Activated B cell treated with CpG ODN at 0.5 μM for 24 hours (primary cell): ENCODE data around the gene PYGB. TPM values are rescaled to one million over a fixed set of nuclear protein-coding genes. Genes with fewer than 3 reads are reported as not detected.

Experiments
- ATAC-seq: fragments of 200-7000 bp; cut with Tn5 transposase; one replicate; pipeline ENCODE4 v1.10.0; 2021; ENCODE audit warnings: low read depth, mild to moderate bottlenecking, moderate library complexity
- CTCF ChIA-PET: fragments of 350-600 bp; sonication (Branson Sonifier 250); formaldehyde crosslinking; loops from one replicate; lab custom pipeline; 2021; ENCODE audit warnings: antibody characterized with exemption; lab: Charles Lee
- POLR2A ChIA-PET: fragments of 350-600 bp; sonication (Branson Sonifier 250); formaldehyde crosslinking; loops from one replicate; lab custom pipeline; 2021; ENCODE audit warnings: antibody characterized with exemption; lab: Charles Lee
- DNase-seq: peaks from one replicate; pipeline ENCODE4 v3.0.0; 2022
- H3K27ac Mint-ChIP-seq: one replicate; pipeline ENCODE4 v1.8.0; 2020; ENCODE audit warnings: mixed read lengths
- H3K27me3 Mint-ChIP-seq: one replicate; pipeline ENCODE4 v1.8.0; 2021; ENCODE audit warnings: mixed read lengths
- H3K36me3 Mint-ChIP-seq: one replicate; pipeline ENCODE4 v1.8.0; 2021; ENCODE audit warnings: low read depth, mixed read lengths
- H3K4me1 Mint-ChIP-seq: one replicate; pipeline ENCODE4 v1.8.0; 2021; ENCODE audit warnings: mixed read lengths
- H3K4me3 Mint-ChIP-seq: one replicate; pipeline ENCODE4 v1.8.0; 2020; ENCODE audit warnings: mild to moderate bottlenecking, mixed read lengths
- H3K9me3 Mint-ChIP-seq: one replicate; pipeline ENCODE4 v1.8.0; 2020; ENCODE audit warnings: mixed read lengths
- intact Hi-C: fragments of 100-400 bp; cut with micrococcal nuclease; formaldehyde crosslinking; loops from one replicate; pipeline ENCODE4 v1.15.1; 2024
- total RNA-seq: library from RNA; stranded (reverse); gene quantifications from 2 replicates; pipeline ENCODE4 v1.2.3, GENCODE V29; 2022
- TF ChIP-seq, protein P1 (sequence below): fragments of 200-600 bp; IDR thresholded peaks from one replicate; pipeline ENCODE4 v1.8.0; 2022; ENCODE audit warnings: antibody characterized with exemption, mild to moderate bottlenecking

PYGB gene
- total RNA-seq, 1 donor from 2014 or later: 23.5 TPM

DNA sequence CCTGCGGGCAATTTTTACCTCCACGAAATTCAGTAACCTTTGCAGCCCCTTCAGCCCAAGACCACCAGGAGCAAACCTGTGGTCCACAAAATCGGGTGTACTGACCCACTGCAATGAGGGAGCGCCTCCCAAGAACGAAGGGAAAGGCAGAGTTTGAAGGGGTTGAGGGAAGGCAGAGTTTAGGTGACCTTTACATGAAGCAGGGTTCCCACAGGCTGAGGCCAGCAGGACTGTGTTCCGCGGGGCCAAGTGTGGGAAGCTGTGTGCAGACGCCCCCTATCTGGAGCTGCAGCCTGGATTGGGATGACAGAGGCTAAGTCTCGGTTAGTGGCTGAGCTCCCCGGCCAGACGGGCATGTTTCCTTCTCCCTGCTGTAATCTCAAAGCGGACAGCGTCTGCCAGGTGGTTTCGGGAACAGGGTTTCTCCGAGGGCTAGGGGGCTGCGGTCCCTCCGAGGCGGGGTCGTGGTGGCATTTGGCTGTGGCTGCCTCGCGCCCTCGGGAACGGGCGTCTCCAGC, 826 bp upstream of the PYGB start:
- H3K4me1 Mint-ChIP-seq: peaks cover 25% of the 10 kb centered on the region
- ChIA-PET POLR2A (interaction anchor here (0.6 to 3.7 kb wide), 8 partner anchors 26 to 194 kb away, joined by 3 to 19 read pairs (median 6); partner anchors contain the start of genes ABHD12, ACSS1 and ENTPD6), CTCF (interaction anchor here (1.8 to 2.2 kb wide), 2 partner anchors 51 to 152 kb away, joined by 7 to 9 read pairs; partner anchors contain the start of gene ENTPD6)
- H3K27ac Mint-ChIP-seq: peak overlapping the region; percentile 53
- H3K9me3 Mint-ChIP-seq: no peaks in the 10 kb centered on the region
- H3K4me3 Mint-ChIP-seq: peak overlapping the region; percentile 94
- intact Hi-C loops: loop anchor here (1.0 to 5.0 kb wide), 6 partner anchors 16 to 1895 kb away; partner anchors contain the start of genes ACSS1, APMAP, ENTPD6 and NXT1
- peaks cover 21% of the 10 kb centered on the region for H3K27me3 Mint-ChIP-seq
- ATAC-seq (no peak), DNase-seq (no peak)
- TF ChIP-seq, protein P1, sequence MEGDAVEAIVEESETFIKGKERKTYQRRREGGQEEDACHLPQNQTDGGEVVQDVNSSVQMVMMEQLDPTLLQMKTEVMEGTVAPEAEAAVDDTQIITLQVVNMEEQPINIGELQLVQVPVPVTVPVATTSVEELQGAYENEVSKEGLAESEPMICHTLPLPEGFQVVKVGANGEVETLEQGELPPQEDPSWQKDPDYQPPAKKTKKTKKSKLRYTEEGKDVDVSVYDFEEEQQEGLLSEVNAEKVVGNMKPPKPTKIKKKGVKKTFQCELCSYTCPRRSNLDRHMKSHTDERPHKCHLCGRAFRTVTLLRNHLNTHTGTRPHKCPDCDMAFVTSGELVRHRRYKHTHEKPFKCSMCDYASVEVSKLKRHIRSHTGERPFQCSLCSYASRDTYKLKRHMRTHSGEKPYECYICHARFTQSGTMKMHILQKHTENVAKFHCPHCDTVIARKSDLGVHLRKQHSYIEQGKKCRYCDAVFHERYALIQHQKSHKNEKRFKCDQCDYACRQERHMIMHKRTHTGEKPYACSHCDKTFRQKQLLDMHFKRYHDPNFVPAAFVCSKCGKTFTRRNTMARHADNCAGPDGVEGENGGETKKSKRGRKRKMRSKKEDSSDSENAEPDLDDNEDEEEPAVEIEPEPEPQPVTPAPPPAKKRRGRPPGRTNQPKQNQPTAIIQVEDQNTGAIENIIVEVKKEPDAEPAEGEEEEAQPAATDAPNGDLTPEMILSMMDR: no peak
- peaks cover 3% of the 10 kb centered on the region for H3K36me3 Mint-ChIP-seq

DNA sequence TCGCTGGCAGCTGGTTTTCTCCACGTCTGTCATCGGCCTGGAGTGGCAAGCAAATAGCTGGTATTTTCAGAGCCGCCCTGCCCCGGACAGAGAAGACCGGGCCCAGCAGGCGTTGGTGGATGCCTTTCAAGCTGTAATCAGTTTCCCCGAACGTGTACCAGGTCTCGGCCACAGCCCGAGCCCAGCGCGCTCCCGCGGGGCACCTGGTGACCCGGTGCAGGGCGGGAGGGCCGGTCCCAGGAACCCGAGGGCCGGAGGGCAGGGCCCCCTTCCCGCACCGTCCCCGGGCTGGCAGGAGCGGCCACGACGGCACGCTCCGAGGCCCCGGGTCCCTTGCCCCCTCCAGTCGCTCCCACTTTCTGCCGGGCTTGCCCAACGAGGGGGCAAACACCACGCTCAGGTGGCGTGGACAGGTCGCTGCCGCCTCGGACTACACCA, 348 bp upstream of the PYGB start:
- peak; percentile 31 for ATAC-seq
- peaks cover 25% of the 10 kb centered on the region for H3K4me1 Mint-ChIP-seq
- POLR2A ChIA-PET: interaction anchor here (0.6 to 3.7 kb wide), 11 partner anchors 26 to 1898 kb away, joined by 3 to 19 read pairs (median 5); partner anchors contain the start of genes ABHD12, ACSS1 and ENTPD6
- peaks cover 3% of the 10 kb centered on the region for H3K36me3 Mint-ChIP-seq
- peak overlapping the region; percentile 53 for H3K27ac Mint-ChIP-seq
- H3K27me3 Mint-ChIP-seq: peaks cover 17% of the 10 kb centered on the region
- TF ChIP-seq, protein P1: no peak
- CTCF ChIA-PET: interaction anchor here (0.9 to 2.2 kb wide), 3 partner anchors 43 to 152 kb away, joined by 3 to 9 read pairs (median 7); partner anchors contain the start of gene ENTPD6
- H3K9me3 Mint-ChIP-seq: no peaks in the 10 kb centered on the region
- DNase-seq: no peak
- intact Hi-C loops: loop anchor here (1.0 to 5.0 kb wide), 6 partner anchors 17 to 1895 kb away; partner anchors contain the start of genes ACSS1, APMAP, ENTPD6 and NXT1
- H3K4me3 Mint-ChIP-seq: peak overlapping the region; percentile 94

DNA sequence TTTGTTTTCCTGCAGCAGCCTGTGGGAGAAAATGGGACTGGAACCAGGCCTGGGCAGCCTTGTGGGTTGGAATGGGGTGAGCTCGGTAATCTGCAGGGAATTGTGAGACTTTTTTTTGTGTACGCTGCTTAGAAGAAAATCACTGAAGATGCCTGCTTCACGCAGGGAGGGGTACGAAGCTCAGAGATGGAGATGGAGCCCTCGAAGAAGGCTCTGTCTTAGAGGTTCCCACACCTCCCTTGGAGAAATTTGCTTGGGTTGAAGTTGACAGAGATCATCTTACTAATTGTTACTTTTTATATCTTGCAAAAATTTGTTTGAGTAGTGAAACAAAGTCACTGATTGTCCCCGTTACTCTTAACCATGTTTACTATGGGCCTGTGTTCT, 894 bp downstream of the PYGB start:
- Mint-ChIP-seq H3K27me3 (peaks cover 4% of the 10 kb centered on the region), H3K4me3 (peak overlapping the region; percentile 86), H3K27ac (no peak overlapping the region), H3K4me1 (peaks cover 25% of the 10 kb centered on the region), H3K36me3 (peaks cover 5% of the 10 kb centered on the region), H3K9me3 (no peaks in the 10 kb centered on the region)
- TF ChIP-seq, protein P1: no peak
- CTCF ChIA-PET: no interaction called here
- POLR2A ChIA-PET: interaction anchor here (1.8 to 3.7 kb wide), 3 partner anchors 45 to 70 kb away, joined by 6 to 19 read pairs (median 6); partner anchors contain the start of gene ENTPD6
- DNase-seq (no peak), ATAC-seq (no peak)
- intact Hi-C loops: loop anchor here (1.0 to 5.0 kb wide), 5 partner anchors 40 to 1896 kb away; partner anchors contain the start of genes ABHD12, NANP and NXT1

DNA sequence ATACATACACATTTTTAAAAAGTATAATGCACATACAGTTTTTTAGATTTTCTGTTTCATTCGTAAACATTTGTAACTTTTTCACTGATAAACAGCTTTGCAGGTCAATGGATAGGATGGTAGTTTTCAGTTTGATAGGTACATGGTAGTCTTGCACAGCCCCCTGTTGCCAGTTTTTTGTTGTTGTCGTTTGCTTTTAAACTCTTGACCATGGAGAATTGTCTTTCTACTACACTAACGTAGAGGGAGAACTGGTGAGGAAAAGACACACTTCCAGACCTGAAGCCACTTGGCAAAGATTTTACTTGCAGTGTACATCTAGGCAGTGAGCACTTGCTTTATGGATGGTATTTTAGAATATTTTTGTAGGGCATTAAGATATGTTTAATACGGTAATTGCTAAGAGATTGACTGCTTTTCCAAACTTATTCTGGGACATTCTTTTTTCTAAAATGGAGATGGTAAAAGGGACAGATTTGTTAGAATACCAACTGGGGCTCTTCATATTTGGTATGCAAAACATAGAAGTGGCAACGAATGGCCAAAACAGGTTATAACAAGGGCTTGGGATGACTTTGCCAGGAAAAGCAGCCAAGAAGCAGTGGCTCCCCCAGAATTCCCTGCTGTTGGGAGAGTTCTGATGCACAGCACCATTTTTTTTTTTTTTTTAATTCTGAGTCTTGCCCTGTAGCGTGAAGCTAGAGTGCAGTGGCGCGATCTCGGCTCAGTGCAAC, 1.5 kb downstream of the PYGB start:
- Mint-ChIP-seq H3K36me3 (peaks cover 5% of the 10 kb centered on the region), H3K27ac (no peak overlapping the region), H3K27me3 (peaks cover 3% of the 10 kb centered on the region), H3K4me3 (peak overlapping the region; percentile 86), H3K9me3 (no peaks in the 10 kb centered on the region), H3K4me1 (peaks cover 25% of the 10 kb centered on the region)
- ChIA-PET CTCF (no interaction called here), POLR2A (interaction anchor here (2.3 to 3.7 kb wide), 2 partner anchors 54 to 69 kb away, joined by 6 to 19 read pairs; partner anchors contain the start of gene ENTPD6)
- ATAC-seq (no peak), DNase-seq (no peak)
- TF ChIP-seq, protein P1: no peak
- intact Hi-C loops: loop anchor here (2.0 to 5.0 kb wide), 2 partner anchors 39 to 1897 kb away; partner anchors contain the start of gene NXT1
